NAMALWA (cell line): ENCODE data around the gene IL22.

Experiments
- DNase-seq: peaks from one replicate; pipeline ENCODE4 v3.0.0-alpha.2; 2015; ENCODE audit warnings: low spot score

The IL22 gene

GRCh38 chr12:68253504-68253903 lies at the start of gene IL22:
TSS of gene IL22 (minus strand) at chr12:68253604. CDS start at chr12:68253448, 156 bp downstream.
- DNase-seq = no peak

- no peak for DNase-seq
Measured at GRCh38 chr12:68297929-68298328, 44.5 kb upstream of the IL22 start.

- no peak for DNase-seq
Measured at GRCh38 chr12:68294251-68294650, 40.8 kb upstream of the IL22 start.

GRCh38 chr12:68293347-68293746 lies 39.9 kb upstream of the IL22 start:
- DNase-seq = no peak

- no peak for DNase-seq
Measured at GRCh38 chr12:68292151-68292943, 38.9 kb upstream of the IL22 start.

- DNase-seq = no peak
Measured at GRCh38 chr12:68291396-68292036, 38.1 kb upstream of the IL22 start.

GRCh38 chr12:68290126-68290525 lies 36.7 kb upstream of the IL22 start:
- DNase-seq = no peak

- no peak for DNase-seq
Measured at GRCh38 chr12:68287106-68287505, 33.7 kb upstream of the IL22 start.

GRCh38 chr12:68286396-68286795 lies 33.0 kb upstream of the IL22 start:
- no peak for DNase-seq

GRCh38 chr12:68285541-68285940 lies 32.1 kb upstream of the IL22 start:
- DNase-seq = no peak

GRCh38 chr12:68281322-68282077 lies 28.1 kb upstream of the IL22 start:
- DNase-seq = no peak

GRCh38 chr12:68280240-68280639 lies 26.8 kb upstream of the IL22 start:
- DNase-seq = no peak

- no peak for DNase-seq
Measured at GRCh38 chr12:68279227-68280054, 26.0 kb upstream of the IL22 start.

- no peak for DNase-seq
Measured at GRCh38 chr12:68276402-68276930, 23.1 kb upstream of the IL22 start.

GRCh38 chr12:68272732-68273131 lies 19.3 kb upstream of the IL22 start:
- no peak for DNase-seq

GRCh38 chr12:68271346-68271745 lies 17.9 kb upstream of the IL22 start:
- no peak for DNase-seq

GRCh38 chr12:68270358-68270757 lies 17.0 kb upstream of the IL22 start:
- no peak for DNase-seq

- no peak for DNase-seq
Measured at GRCh38 chr12:68269779-68270178, 16.4 kb upstream of the IL22 start.

- DNase-seq = no peak
Measured at GRCh38 chr12:68268967-68269366, 15.6 kb upstream of the IL22 start.

GRCh38 chr12:68267892-68268396 lies 14.5 kb upstream of the IL22 start:
- DNase-seq = no peak

GRCh38 chr12:68264857-68265256 lies 11.5 kb upstream of the IL22 start:
- DNase-seq = no peak
